ENCODE data around the gene P4HA1.

DNA sequence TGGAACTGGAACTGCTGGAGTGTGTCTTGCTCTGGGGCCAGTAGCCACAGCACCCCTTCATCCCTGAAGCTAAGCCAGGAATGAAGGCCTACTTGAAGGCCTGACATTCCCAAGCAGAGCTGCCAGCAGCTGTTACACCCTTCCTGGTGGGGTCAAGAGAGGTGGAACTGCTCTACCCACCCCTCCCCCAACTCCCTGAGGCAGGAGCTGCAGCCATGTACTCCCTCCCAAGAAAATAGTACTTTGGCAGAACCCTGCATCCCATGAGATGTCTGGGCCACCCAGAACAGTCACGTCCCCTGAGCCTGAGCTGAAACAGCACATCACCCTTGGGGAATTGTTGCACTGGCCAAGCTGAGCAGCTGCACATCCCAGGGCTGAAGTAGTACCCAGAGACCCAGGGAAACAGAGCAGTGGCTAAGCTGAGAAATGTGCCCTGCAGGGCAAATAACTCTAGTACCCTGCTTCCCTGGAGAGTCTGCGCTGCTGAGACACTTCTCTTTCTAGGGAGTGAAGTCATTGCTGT is 78.6 kb downstream of the P4HA1 start:
- no peak for TF ChIP-seq CTCF (IDR thresholded peaks at IDR 0.05)
- TF ChIP-seq POLR2A (IDR thresholded peaks at IDR 0.05): no peak

Measured in prostate gland (tissue), 2 donors.